Mesenchymal stem cell (in vitro differentiated cells and primary cell): ENCODE data around the gene DYRK3.

ENCODE experiments used
- DNase-seq: peaks from one replicate; pipeline ENCODE4 v3.0.0-alpha.2; 2013
- H2AFZ ChIP-seq: one replicate; pipeline ENCODE4 v1.6.1; 2013; ENCODE audit warnings: low read depth, mild to moderate bottlenecking, control low read depth, inconsistent platforms, low read length, moderate library complexity
- H2AK5ac ChIP-seq: 2 replicates; pipeline ENCODE4 v1.6.1; 2013; ENCODE audit warnings: low read length, moderate library complexity, mild to moderate bottlenecking, inconsistent platforms; ENCODE audit not compliant: severe bottlenecking
- H2BK120ac ChIP-seq: one replicate; pipeline ENCODE4 v1.6.1; 2013; ENCODE audit warnings: low read depth, mild to moderate bottlenecking, inconsistent platforms, low read length, moderate library complexity
- H2BK12ac ChIP-seq, 2 experiments: one replicate each; pipeline ENCODE4 v1.6.1; 2013; ENCODE audit warnings: inconsistent platforms in 2 of 2, low read length in 2 of 2, mild to moderate bottlenecking in 2 of 2, moderate library complexity in 2 of 2, control low read depth in 1 of 2
- H2BK15ac ChIP-seq: one replicate; pipeline ENCODE4 v1.6.1; 2013; ENCODE audit warnings: mild to moderate bottlenecking, low read depth, inconsistent platforms; ENCODE audit not compliant: poor library complexity, severe bottlenecking
- H2BK5ac ChIP-seq: 2 replicates; pipeline ENCODE4 v1.6.1; 2013; ENCODE audit warnings: low read depth, mild to moderate bottlenecking, low read length, control low read depth, inconsistent platforms; ENCODE audit not compliant: poor library complexity, severe bottlenecking
- H3K14ac ChIP-seq, 2 experiments: one replicate each; pipeline ENCODE4 v1.6.1; 2013; ENCODE audit warnings: inconsistent platforms in 2 of 2, low read length in 2 of 2, control low read depth in 1 of 2, mild to moderate bottlenecking in 1 of 2, moderate library complexity in 1 of 2
- H3K18ac ChIP-seq, 2 experiments: one replicate each; pipeline ENCODE4 v1.6.1; 2013; ENCODE audit warnings: inconsistent platforms in 2 of 2, low read length in 2 of 2, control low read depth in 1 of 2, low read depth in 1 of 2, mild to moderate bottlenecking in 1 of 2
- H3K23ac ChIP-seq, 2 experiments: one replicate each; pipeline ENCODE4 v1.6.1; 2013; ENCODE audit warnings: inconsistent platforms in 2 of 2, low read length in 2 of 2, mild to moderate bottlenecking in 2 of 2, moderate library complexity in 2 of 2, control low read depth in 1 of 2
- H3K27ac ChIP-seq: 2 replicates; pipeline ENCODE4 v1.5.1; 2013; ENCODE audit warnings: mild to moderate bottlenecking, moderate library complexity, low read length, control low read depth, inconsistent platforms; ENCODE audit not compliant: poor library complexity, severe bottlenecking
- H3K27me3 ChIP-seq, 2 experiments: 2 replicates each; pipeline versions ENCODE4 v1.6.1 to v1.7.0; 2013; ENCODE audit warnings: low read length in 2 of 2, mild to moderate bottlenecking in 2 of 2, moderate library complexity in 2 of 2, control low read depth in 1 of 2, inconsistent platforms in 1 of 2; ENCODE audit not compliant: control insufficient read depth in 1 of 2, insufficient read depth in 1 of 2
- H3K36me3 ChIP-seq, 2 experiments: 2 replicates each; pipeline versions ENCODE4 v1.6.1 to v1.7.0; 2013; ENCODE audit warnings: low read length in 2 of 2, control low read depth in 1 of 2, inconsistent platforms in 1 of 2, low read depth in 1 of 2, mild to moderate bottlenecking in 1 of 2; ENCODE audit not compliant: insufficient read depth in 2 of 2, control insufficient read depth in 1 of 2
- H3K4ac ChIP-seq, 2 experiments: one replicate each; pipeline ENCODE4 v1.6.1; 2013; ENCODE audit warnings: inconsistent platforms in 2 of 2, low read length in 2 of 2, mild to moderate bottlenecking in 2 of 2, moderate library complexity in 2 of 2, control low read depth in 1 of 2, low read depth in 1 of 2
- H3K4me1 ChIP-seq: 2 replicates; pipeline ENCODE4 v1.6.1; 2013; ENCODE audit warnings: low read depth, low read length, control low read depth; ENCODE audit not compliant: control insufficient read depth, insufficient read depth
- H3K4me2 ChIP-seq: 2 replicates; pipeline ENCODE4 v1.6.1; 2013; ENCODE audit warnings: low read length, mild to moderate bottlenecking, inconsistent platforms; ENCODE audit not compliant: poor library complexity, severe bottlenecking
- H3K4me3 ChIP-seq, 2 experiments: 2 replicates each; pipeline versions ENCODE4 v1.5.1 to v1.7.0; 2013; ENCODE audit warnings: low read length in 2 of 2, mild to moderate bottlenecking in 2 of 2, control low read depth in 1 of 2, low read depth in 1 of 2; ENCODE audit not compliant: insufficient read depth in 1 of 2
- H3K79me1 ChIP-seq: replicated peaks from 2 replicates; pipeline ENCODE4 v1.6.1; 2013; ENCODE audit warnings: mild to moderate bottlenecking, control low read depth, low read length, inconsistent platforms; ENCODE audit not compliant: poor library complexity, severe bottlenecking
- H3K9ac ChIP-seq: 2 replicates; pipeline ENCODE4 v1.7.0; 2013; ENCODE audit warnings: mild to moderate bottlenecking, low read length, moderate library complexity
- H3K9me3 ChIP-seq: 2 replicates; pipeline ENCODE4 v1.7.0; 2013; ENCODE audit warnings: mild to moderate bottlenecking, low read length; ENCODE audit not compliant: control insufficient read depth
- H4K8ac ChIP-seq: one replicate; pipeline ENCODE4 v1.6.1; 2013; ENCODE audit warnings: inconsistent platforms, mild to moderate bottlenecking, low read length, moderate library complexity
- H4K91ac ChIP-seq: one replicate; pipeline ENCODE4 v1.6.1; 2013; ENCODE audit warnings: mild to moderate bottlenecking, low read length, inconsistent platforms
- WGBS: methylation state at CpG from one replicate; pipeline ENCODE4 v1.1.7; 2013; ENCODE audit warnings: mixed read lengths; 5-methylcytosine and 5-hydroxymethylcytosine counted together

DYRK3 gene

GRCh38 chr1:206600527-206600926 is 34.8 kb upstream of the DYRK3 start:
- Histone ChIP-seq H3K9ac (no peak overlapping the region), H2BK120ac (no peak overlapping the region), H3K36me3 (peaks cover 47 to 93% of the 10 kb centered on the region in 2 experiments), H3K4ac (no peak overlapping the region), H3K79me1 (no peaks in the 10 kb centered on the region), H3K18ac (no peak overlapping the region), H3K27me3 (no peaks in the 10 kb centered on the region), H3K4me2 (no peak overlapping the region), H3K14ac (no peak overlapping the region), H4K8ac (no peak overlapping the region), H3K4me3 (no peak overlapping the region), H3K4me1 (no peaks in the 10 kb centered on the region), H2AFZ (no peak overlapping the region), H2BK5ac (no peak overlapping the region), H3K9me3 (no peaks in the 10 kb centered on the region), H4K91ac (no peak overlapping the region), H3K27ac (no peak overlapping the region), H2AK5ac (no peak overlapping the region), H3K23ac (no peak overlapping the region), H2BK12ac (no peak overlapping the region), H2BK15ac (no peak overlapping the region)
- no peak for DNase-seq
- 97% methylated on average over 3 of the region's 3 CpGs for WGBS

GRCh38 chr1:206604861-206605260 is 30.5 kb upstream of the DYRK3 start:
- Histone ChIP-seq H3K18ac (no peak overlapping the region), H4K8ac (no peak overlapping the region), H3K79me1 (peaks cover 8% of the 10 kb centered on the region), H3K23ac (no peak overlapping the region), H2AK5ac (no peak overlapping the region), H3K4me3 (no peak overlapping the region), H2BK12ac (no peak overlapping the region), H2BK5ac (no peak overlapping the region), H3K4me1 (no peaks in the 10 kb centered on the region), H3K27me3 (no peaks in the 10 kb centered on the region), H2AFZ (no peak overlapping the region), H3K36me3 (peaks cover 29 to 92% of the 10 kb centered on the region in 2 experiments), H3K4ac (no peak overlapping the region), H2BK120ac (no peak overlapping the region), H2BK15ac (no peak overlapping the region), H3K14ac (no peak overlapping the region), H3K4me2 (no peak overlapping the region), H3K27ac (no peak overlapping the region), H4K91ac (no peak overlapping the region), H3K9me3 (no peaks in the 10 kb centered on the region), H3K9ac (no peak overlapping the region)
- DNase-seq = no peak
- WGBS = 98% methylated on average over 4 of the region's 5 CpGs

- Histone ChIP-seq H3K27me3 (no peaks in the 10 kb centered on the region), H3K79me1 (peaks cover 17% of the 10 kb centered on the region), H2AFZ (no peak overlapping the region), H4K91ac (no peak overlapping the region), H3K9ac (no peak overlapping the region), H3K4me2 (no peak overlapping the region), H2BK15ac (no peak overlapping the region), H3K4me1 (peaks cover 4% of the 10 kb centered on the region), H2BK12ac (no peak overlapping the region), H3K9me3 (no peaks in the 10 kb centered on the region), H2BK120ac (no peak overlapping the region), H3K4me3 (no peak overlapping the region), H2BK5ac (no peak overlapping the region), H3K18ac (no peak overlapping the region), H2AK5ac (no peak overlapping the region), H3K4ac (no peak overlapping the region), H3K14ac (no peak overlapping the region), H4K8ac (no peak overlapping the region), H3K36me3 (peaks cover 21 to 77% of the 10 kb centered on the region in 2 experiments), H3K27ac (no peak overlapping the region), H3K23ac (no peak overlapping the region)
- WGBS = 29% methylated on average over 1 of the region's 3 CpGs
- peak; percentile 56 for DNase-seq
Observed at GRCh38 chr1:206606867-206607266, 28.5 kb upstream of the DYRK3 start.

- Histone ChIP-seq H3K14ac (no peak overlapping the region), H3K23ac (no peak overlapping the region), H4K8ac (no peak overlapping the region), H3K79me1 (peaks cover 17% of the 10 kb centered on the region), H3K27ac (no peak overlapping the region), H3K4me2 (no peak overlapping the region), H2BK12ac (no peak overlapping the region), H3K36me3 (peaks cover 11 to 63% of the 10 kb centered on the region in 2 experiments), H3K4me1 (peaks cover 6% of the 10 kb centered on the region), H3K27me3 (no peaks in the 10 kb centered on the region), H2BK15ac (no peak overlapping the region), H3K9ac (no peak overlapping the region), H2BK5ac (no peak overlapping the region), H3K4me3 (no peak overlapping the region), H2AFZ (no peak overlapping the region), H2BK120ac (no peak overlapping the region), H3K18ac (no peak overlapping the region), H3K9me3 (no peaks in the 10 kb centered on the region), H4K91ac (no peak overlapping the region), H2AK5ac (no peak overlapping the region), H3K4ac (no peak overlapping the region)
- 73% methylated on average over 4 of the region's 7 CpGs for WGBS
- DNase-seq = peak; percentile 44
Observed at GRCh38 chr1:206608108-206608698, 27.1 kb upstream of the DYRK3 start.
